Gastroesophageal sphincter (tissue), 3 donors: Measurements from ENCODE around the gene RAB17.

Source experiments
- EP300 ChIP-seq: sonication (generic); formaldehyde crosslinking; IDR thresholded peaks from one replicate; pipeline ENCODE4 v1.6.1; 2017; ENCODE audit warnings: antibody characterized with exemption, mild to moderate bottlenecking
- TF ChIP-seq, protein P1 (sequence below), 4 experiments: fragments of 200-600 bp in 2 of 4; fragments of 450-650 bp in 2 of 4; sonication (generic) in 1 of 4; IDR thresholded peaks; one replicate each; pipeline ENCODE4 v1.5.1; 2017 to 2019; ENCODE audit warnings: antibody characterized with exemption in 4 of 4, mild to moderate bottlenecking in 2 of 4, moderate library complexity in 2 of 4

DNA sequence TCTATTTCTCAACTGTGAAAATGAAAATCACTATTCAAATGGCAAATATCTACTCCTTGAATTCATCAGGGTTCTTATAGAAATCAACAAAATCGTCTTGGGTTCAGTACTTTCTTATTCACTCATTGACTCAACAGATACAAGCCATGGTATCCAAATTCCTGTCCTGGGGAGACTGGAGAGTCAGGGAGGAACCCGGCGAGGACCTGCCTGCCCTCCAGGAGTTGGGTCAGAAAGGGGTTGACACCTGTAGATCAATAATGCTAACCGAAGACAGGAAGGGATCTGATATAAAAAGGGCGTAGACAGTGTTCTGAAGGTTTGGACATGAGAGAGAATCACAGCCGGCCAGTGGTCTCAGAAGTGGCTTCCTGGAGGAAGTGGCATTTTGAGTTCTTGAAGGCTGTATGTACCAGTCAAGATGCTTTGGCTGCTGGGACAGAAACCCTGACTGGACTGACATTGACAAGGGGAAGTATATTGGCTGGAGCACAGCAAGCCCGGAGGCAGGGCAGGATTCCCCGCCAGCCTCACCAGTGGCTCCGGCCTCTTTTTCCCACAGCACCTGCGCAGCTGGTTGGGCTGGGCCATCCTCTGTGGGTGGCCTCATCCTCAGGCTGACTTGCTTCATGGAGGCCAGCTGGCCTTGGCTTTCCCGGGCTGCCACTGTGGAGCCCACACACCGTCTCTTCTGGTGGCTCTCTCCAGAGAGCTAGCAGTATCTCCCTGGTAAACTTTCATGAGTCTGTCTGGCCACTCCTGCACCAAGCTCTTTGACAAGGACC lies 39.9 kb upstream of the RAB17 start:
- TF ChIP-seq, protein P1, sequence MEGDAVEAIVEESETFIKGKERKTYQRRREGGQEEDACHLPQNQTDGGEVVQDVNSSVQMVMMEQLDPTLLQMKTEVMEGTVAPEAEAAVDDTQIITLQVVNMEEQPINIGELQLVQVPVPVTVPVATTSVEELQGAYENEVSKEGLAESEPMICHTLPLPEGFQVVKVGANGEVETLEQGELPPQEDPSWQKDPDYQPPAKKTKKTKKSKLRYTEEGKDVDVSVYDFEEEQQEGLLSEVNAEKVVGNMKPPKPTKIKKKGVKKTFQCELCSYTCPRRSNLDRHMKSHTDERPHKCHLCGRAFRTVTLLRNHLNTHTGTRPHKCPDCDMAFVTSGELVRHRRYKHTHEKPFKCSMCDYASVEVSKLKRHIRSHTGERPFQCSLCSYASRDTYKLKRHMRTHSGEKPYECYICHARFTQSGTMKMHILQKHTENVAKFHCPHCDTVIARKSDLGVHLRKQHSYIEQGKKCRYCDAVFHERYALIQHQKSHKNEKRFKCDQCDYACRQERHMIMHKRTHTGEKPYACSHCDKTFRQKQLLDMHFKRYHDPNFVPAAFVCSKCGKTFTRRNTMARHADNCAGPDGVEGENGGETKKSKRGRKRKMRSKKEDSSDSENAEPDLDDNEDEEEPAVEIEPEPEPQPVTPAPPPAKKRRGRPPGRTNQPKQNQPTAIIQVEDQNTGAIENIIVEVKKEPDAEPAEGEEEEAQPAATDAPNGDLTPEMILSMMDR (IDR thresholded peaks at IDR 0.05): no peak
- no peak for TF ChIP-seq EP300
